ENCODE data around the gene MAD2L2.

DNA sequence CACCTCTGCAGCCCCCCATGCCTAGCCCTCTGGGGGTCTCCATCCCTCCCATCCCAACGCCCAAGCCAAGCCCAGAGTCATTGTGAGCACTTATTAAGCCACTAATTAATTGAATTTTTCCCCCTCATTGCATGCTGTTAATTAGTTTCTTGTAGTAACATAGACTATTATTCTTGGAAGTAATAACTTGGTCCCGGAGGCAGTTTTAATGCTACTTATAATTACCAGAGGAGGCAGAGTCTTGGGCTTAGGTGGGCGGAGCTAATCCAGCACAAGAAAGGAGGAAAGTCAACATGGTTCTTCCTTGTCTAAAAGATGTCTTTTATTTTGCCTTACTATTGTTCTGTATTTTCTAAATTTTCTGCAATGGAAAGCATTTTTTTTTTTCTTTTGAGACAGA lies 54.4 kb downstream of the MAD2L2 start:
- TF ChIP-seq EP300 (IDR thresholded peaks at IDR 0.05; ENCODE audit: low read depth) (no peak), POLR2A (IDR thresholded peaks at IDR 0.05) (no peak)

Data from transverse colon (tissue), 1 donor.